Activated CD4-positive, alpha-beta T cell treated with anti-CD3 and anti-CD28 coated beads, Interleukin-2, amount 50 U/mL, for 16 hours (primary cell): ENCODE data around the gene GLB1L3.

Experiments used
- DNase-seq: peaks from one replicate; pipeline ENCODE4 v3.0.0-alpha.2; 2020

Gene GLB1L3

GRCh38 chr11:134275534-134276395 lies at the start of gene GLB1L3:
GLB1L3 (plus strand) TSS chr11:134276379; CDS start chr11:134276741, 362 bp downstream.
- DNase-seq: peak; percentile 86

- DNase-seq: no peak
These were observed 49.3 kb upstream of the GLB1L3 start for GRCh38 chr11:134226806-134227325.

GRCh38 chr11:134228625-134229024 lies 47.6 kb upstream of the GLB1L3 start:
- peak; percentile 44 for DNase-seq

- no peak for DNase-seq
These were observed 46.9 kb upstream of the GLB1L3 start for GRCh38 chr11:134229126-134229790.

GRCh38 chr11:134230339-134230738 lies 45.8 kb upstream of the GLB1L3 start:
- DNase-seq: no peak

GRCh38 chr11:134231958-134232659 lies 44.1 kb upstream of the GLB1L3 start:
- DNase-seq: no peak

GRCh38 chr11:134233729-134234179 lies 42.4 kb upstream of the GLB1L3 start:
- DNase-seq: no peak

GRCh38 chr11:134235399-134235798 lies 40.8 kb upstream of the GLB1L3 start:
- DNase-seq: no peak

GRCh38 chr11:134236834-134237556 lies 39.2 kb upstream of the GLB1L3 start:
- DNase-seq: no peak

- DNase-seq: no peak
These were observed 38.6 kb upstream of the GLB1L3 start for GRCh38 chr11:134237557-134237922.

- no peak for DNase-seq
These were observed 37.2 kb upstream of the GLB1L3 start for GRCh38 chr11:134238956-134239355.

- DNase-seq: no peak
These were observed 35.6 kb upstream of the GLB1L3 start for GRCh38 chr11:134240592-134240991.

GRCh38 chr11:134242376-134242775 lies 33.8 kb upstream of the GLB1L3 start:
- DNase-seq: no peak

- DNase-seq: no peak
These were observed 32.3 kb upstream of the GLB1L3 start for GRCh38 chr11:134243913-134244312.

- DNase-seq: no peak
These were observed 31.6 kb upstream of the GLB1L3 start for GRCh38 chr11:134244593-134244992.

- DNase-seq: no peak
These were observed 30.7 kb upstream of the GLB1L3 start for GRCh38 chr11:134245434-134245833.

GRCh38 chr11:134246100-134246499 lies 30.1 kb upstream of the GLB1L3 start:
- DNase-seq: no peak

GRCh38 chr11:134246678-134247077 lies 29.5 kb upstream of the GLB1L3 start:
- no peak for DNase-seq

GRCh38 chr11:134248910-134249480 lies 27.2 kb upstream of the GLB1L3 start:
- peak; percentile 34 for DNase-seq

- DNase-seq: no peak
These were observed 25.9 kb upstream of the GLB1L3 start for GRCh38 chr11:134250246-134250645.

GRCh38 chr11:134250675-134251074 lies 25.5 kb upstream of the GLB1L3 start:
- DNase-seq: no peak
